SK-N-SH (cell line): ENCODE results near the gene ICE1. TPM values are rescaled to one million over a fixed set of nuclear protein-coding genes. Genes with fewer than 3 reads are reported as not detected.

ENCODE experiments used
- CTCF ChIA-PET: fragments of 300-600, 350-600 bp; formaldehyde crosslinking; extraction: SDS; loops from one replicate; lab custom pipeline; 2021; lab: Yijun Ruan, JAX
- POLR2A ChIA-PET: fragments of 350-600 bp; sonication (Branson Sonifier 250); formaldehyde crosslinking; extraction: SDS; loops from one replicate; lab custom pipeline; 2020; ENCODE audit warnings: antibody characterized with exemption, inconsistent platforms; lab: Yijun Ruan, JAX
- DNase-seq: peaks from one replicate; pipeline ENCODE4 v3.0.0; 2012
- H2AFZ ChIP-seq: fragments of 200-600 bp; sonication (generic); 2 replicates; pipeline ENCODE4 v1.8.1; 2016; ENCODE audit warnings: antibody characterized with exemption, mild to moderate bottlenecking, low read depth
- H3F3A ChIP-seq: fragments of 200-600 bp; sonication (generic); replicated peaks from 2 replicates; pipeline ENCODE3; 2016; ENCODE audit warnings: antibody characterized with exemption, mild to moderate bottlenecking; ENCODE audit not compliant: insufficient read depth
- H3K27ac ChIP-seq, 2 experiments: fragments of 200-500 bp in 1 of 2; fragments of 200-600 bp in 1 of 2; sonication (Bioruptor generic) in 1 of 2; sonication (generic), shearing (Covaris generic) in 1 of 2; 2 replicates each; pipeline versions ENCODE4 v1.5.1 to v1.6.1; 2014 to 2016; ENCODE audit warnings: low read depth in 2 of 2, inconsistent platforms in 1 of 2, low read length in 1 of 2, mild to moderate bottlenecking in 1 of 2, mixed read lengths in 1 of 2
- H3K27me3 ChIP-seq: fragments of 200-600 bp; sonication (generic), shearing (Covaris generic); 2 replicates; pipeline ENCODE4 v1.6.1; 2016; ENCODE audit warnings: mixed run types; ENCODE audit not compliant: insufficient read depth
- H3K36me3 ChIP-seq, 2 experiments: fragments of 200-500 bp in 1 of 2; fragments of 200-600 bp in 1 of 2; sonication (Bioruptor generic) in 1 of 2; sonication (generic) in 1 of 2; replicated peaks in 1 of 2; 2 replicates each; pipeline versions ENCODE3 to v1.5.1; 2014 to 2016; ENCODE audit warnings: low read length in 1 of 2, mild to moderate bottlenecking in 1 of 2; ENCODE audit not compliant: insufficient read depth in 2 of 2, control insufficient read depth in 1 of 2
- H3K4me1 ChIP-seq, 2 experiments: fragments of 200-500 bp in 1 of 2; fragments of 200-600 bp in 1 of 2; sonication (Bioruptor generic) in 1 of 2; sonication (generic), shearing (Covaris generic) in 1 of 2; 2 replicates each; pipeline versions ENCODE4 v1.5.1 to v1.6.1; 2014 to 2016; ENCODE audit warnings: low read depth in 1 of 2, low read length in 1 of 2, mixed run types in 1 of 2; ENCODE audit not compliant: insufficient read depth in 2 of 2, control insufficient read depth in 1 of 2
- H3K4me2 ChIP-seq: fragments of 200-600 bp; sonication (generic), shearing (Covaris generic); 2 replicates; pipeline ENCODE4 v1.6.1; 2017; ENCODE audit warnings: mixed run types
- H3K4me3 ChIP-seq, 2 experiments: fragments of 200-500 bp in 1 of 2; fragments of 200-600 bp in 1 of 2; sonication (Bioruptor generic) in 1 of 2; sonication (generic), shearing (Covaris generic) in 1 of 2; 2 replicates each; pipeline versions ENCODE4 v1.5.1 to v1.8.1; 2014 to 2016; ENCODE audit warnings: low read depth in 2 of 2, inconsistent platforms in 1 of 2, low read length in 1 of 2, mild to moderate bottlenecking in 1 of 2, mixed read lengths in 1 of 2, moderate library complexity in 1 of 2
- H3K79me2 ChIP-seq: fragments of 200-600 bp; sonication (generic); 2 replicates; pipeline ENCODE4 v1.8.1; 2017; ENCODE audit warnings: mild to moderate bottlenecking; ENCODE audit not compliant: insufficient read depth
- H3K9ac ChIP-seq: fragments of 200-600 bp; sonication (generic); 2 replicates; pipeline ENCODE4 v1.6.1; 2017; ENCODE audit warnings: mixed run types
- H3K9me2 ChIP-seq: fragments of 200-600 bp; sonication (generic); 2 replicates; pipeline ENCODE4 v1.6.1; 2017; ENCODE audit warnings: mixed run types
- H3K9me3 ChIP-seq: fragments of 200-600 bp; sonication (generic); 2 replicates; pipeline ENCODE4 v1.6.1; 2017; ENCODE audit warnings: mixed run types, mild to moderate bottlenecking, moderate library complexity
- H4K20me1 ChIP-seq: fragments of 200-600 bp; sonication (generic); 2 replicates; pipeline ENCODE4 v1.6.1; 2017; ENCODE audit warnings: mild to moderate bottlenecking, mixed run types; ENCODE audit not compliant: insufficient read depth
- CHD2 ChIP-seq: fragments of 150-350 bp; IDR thresholded peaks from 2 replicates; pipeline ENCODE4 v1.6.1; 2018; ENCODE audit warnings: low read length; ENCODE audit not compliant: partially characterized antibody
- EP300 ChIP-seq, 2 experiments: IDR thresholded peaks; 2 replicates each; pipeline versions ENCODE4 v1.4.0 to v1.6.1; 2012; ENCODE audit warnings: borderline replicate concordance in 1 of 2, low read depth in 1 of 2, low read length in 1 of 2
- EZH2phosphoT487 ChIP-seq: fragments of 200-600 bp; sonication (generic); IDR thresholded peaks from 2 replicates; pipeline ENCODE4 v1.6.1; 2017; ENCODE audit warnings: low read depth, mixed run types, mild to moderate bottlenecking, antibody characterized with exemption, moderate library complexity, borderline replicate concordance
- FOXJ3 ChIP-seq: sonication (generic); formaldehyde crosslinking; IDR thresholded peaks from 2 replicates; pipeline ENCODE4 v1.5.1; 2020; ENCODE audit warnings: mild to moderate bottlenecking, missing genetic modification reagents
- JUND ChIP-seq: IDR thresholded peaks from 2 replicates; pipeline ENCODE4 v1.4.0; 2012
- MXI1 ChIP-seq: IDR thresholded peaks from 2 replicates; pipeline ENCODE4 v1.6.1; 2012; ENCODE audit warnings: mild to moderate bottlenecking, low read depth, low read length, improper control_type of control experiment
- NFIC ChIP-seq: IDR thresholded peaks from 2 replicates; pipeline ENCODE4 v1.4.0; 2012; ENCODE audit warnings: borderline replicate concordance
- RFX5 ChIP-seq: IDR thresholded peaks from 2 replicates; pipeline ENCODE4 v1.6.1; 2012; ENCODE audit warnings: mild to moderate bottlenecking, improper control_type of control experiment, low read length
- RXRA ChIP-seq: IDR thresholded peaks from 2 replicates; pipeline ENCODE4 v1.4.0; 2012; ENCODE audit warnings: low read depth, mild to moderate bottlenecking, borderline replicate concordance
- SIN3A ChIP-seq: IDR thresholded peaks from 2 replicates; pipeline ENCODE4 v1.6.1; 2012; ENCODE audit warnings: low read depth, mild to moderate bottlenecking, low read length, moderate library complexity, borderline replicate concordance
- SMC3 ChIP-seq: IDR thresholded peaks from 2 replicates; pipeline ENCODE4 v1.6.1; 2012; ENCODE audit warnings: low read depth, low read length, improper control_type of control experiment
- TAF1 ChIP-seq: IDR thresholded peaks from 2 replicates; pipeline ENCODE4 v1.6.1; 2012; ENCODE audit warnings: low read depth, mild to moderate bottlenecking, low read length, moderate library complexity, borderline replicate concordance
- TCF12 ChIP-seq: IDR thresholded peaks from 2 replicates; pipeline ENCODE4 v1.4.0; 2012
- YY1 ChIP-seq: IDR thresholded peaks from 2 replicates; pipeline ENCODE4 v1.4.0; 2012; ENCODE audit warnings: low read depth, mild to moderate bottlenecking
- WGBS: methylation state at CpG from one replicate; pipeline ENCODE4 v1.1.6; 2017; ENCODE audit warnings: low lambda C conversion rate; 5-methylcytosine and 5-hydroxymethylcytosine counted together
- polyA plus RNA-seq, 3 experiments: library from polyadenylated mRNA; depleted of rRNA; stranded (reverse); fragments of >200 nt; gene quantifications; 2 replicates each; pipeline ENCODE4 v1.2.3, GENCODE V29; 2012
- TF ChIP-seq, protein P1 (sequence below): IDR thresholded peaks from 2 replicates; pipeline ENCODE4 v1.4.0; 2012; ENCODE audit warnings: low read depth
- TF ChIP-seq, protein P2 (sequence below): IDR thresholded peaks from 2 replicates; pipeline ENCODE4 v1.4.0; 2012; ENCODE audit warnings: low read depth, borderline replicate concordance

Gene ICE1
- polyA plus RNA-seq, 1 of the 3 experiments (the other 2 are of a cell fraction), result 9.4 TPM

DNA sequence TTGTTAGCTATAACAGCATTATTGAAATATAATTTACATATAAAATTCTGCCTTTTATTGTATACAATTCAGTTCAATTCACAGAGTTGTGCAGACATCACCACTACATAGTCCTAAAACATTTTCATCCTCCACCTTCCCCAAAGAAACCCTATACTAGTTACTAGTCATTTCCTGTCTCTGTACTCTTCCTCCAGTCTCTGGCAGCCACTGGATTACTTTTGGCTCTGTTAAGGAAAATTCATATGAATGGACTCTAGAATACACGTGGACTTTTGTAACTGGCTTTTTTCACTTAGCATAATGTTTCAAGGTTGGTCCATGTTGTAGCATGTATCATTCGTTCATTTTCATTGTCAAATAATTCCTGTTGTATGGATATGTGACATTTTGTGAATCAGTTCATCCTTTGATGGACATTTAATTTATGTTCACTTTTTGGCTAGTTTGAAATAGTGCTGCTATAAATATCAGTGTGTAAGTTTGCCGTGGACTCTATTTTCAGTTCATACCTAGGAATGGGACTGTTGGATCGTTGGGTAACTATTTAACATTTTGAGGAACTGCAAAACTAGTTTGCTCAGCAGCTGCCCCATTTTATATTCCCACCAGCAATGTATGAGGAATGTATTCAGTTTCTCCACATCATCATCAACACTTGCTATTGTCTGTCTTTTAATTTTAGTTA lies 9.7 kb downstream of the ICE1 start:
- TF ChIP-seq EP300 (IDR thresholded peaks at IDR 0.05; ENCODE audit: borderline replicate concordance in 1 of 2, low read depth in 1 of 2, low read length in 1 of 2) (peak in 1 of 2 experiments; percentile 28; a peak in 1 of 4 replicates), TCF12 (no peak), JUND (no peak), MXI1 (no peak), FOXJ3 (no peak), SMC3 (no peak)
- TF ChIP-seq, protein P1, sequence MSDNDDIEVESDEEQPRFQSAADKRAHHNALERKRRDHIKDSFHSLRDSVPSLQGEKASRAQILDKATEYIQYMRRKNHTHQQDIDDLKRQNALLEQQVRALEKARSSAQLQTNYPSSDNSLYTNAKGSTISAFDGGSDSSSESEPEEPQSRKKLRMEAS, result peak; percentile 73
- TF ChIP-seq, protein P2, sequence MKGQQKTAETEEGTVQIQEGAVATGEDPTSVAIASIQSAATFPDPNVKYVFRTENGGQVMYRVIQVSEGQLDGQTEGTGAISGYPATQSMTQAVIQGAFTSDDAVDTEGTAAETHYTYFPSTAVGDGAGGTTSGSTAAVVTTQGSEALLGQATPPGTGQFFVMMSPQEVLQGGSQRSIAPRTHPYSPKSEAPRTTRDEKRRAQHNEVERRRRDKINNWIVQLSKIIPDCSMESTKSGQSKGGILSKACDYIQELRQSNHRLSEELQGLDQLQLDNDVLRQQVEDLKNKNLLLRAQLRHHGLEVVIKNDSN, result no peak
- Histone ChIP-seq H3K4me1 (peaks cover 8 to 18% of the 10 kb centered on the region in 2 experiments; a peak in 3 of 4 replicates), H3K9ac (no peak overlapping the region), H3K36me3 (peaks cover 10 to 15% of the 10 kb centered on the region in 2 experiments), H3K79me2 (peaks cover 99% of the 10 kb centered on the region), H3K9me3 (no peaks in the 10 kb centered on the region), H3K4me3 (no peak overlapping the region), H3K27ac (peak overlapping the region in 1 of 2 experiments; percentile 47; a peak in 2 of 4 replicates), H3K9me2 (no peaks in the 10 kb centered on the region), H3K4me2 (peak overlapping the region; percentile 22; the same call in 1 of the 2 replicates), H2AFZ (no peak overlapping the region), H3K27me3 (no peaks in the 10 kb centered on the region), H4K20me1 (peaks cover 79% of the 10 kb centered on the region), H3F3A (peaks cover 13% of the 10 kb centered on the region)
- ChIA-PET POLR2A (no interaction called here), CTCF (interaction anchor here (0.8 to 2.2 kb wide), 2 partner anchors 13 to 291 kb away, joined by 3 to 7 read pairs; no protein-coding TSS in a partner anchor)
- WGBS, result 65% methylated on average over 4 of the region's 4 CpGs
- no peak for DNase-seq

DNA sequence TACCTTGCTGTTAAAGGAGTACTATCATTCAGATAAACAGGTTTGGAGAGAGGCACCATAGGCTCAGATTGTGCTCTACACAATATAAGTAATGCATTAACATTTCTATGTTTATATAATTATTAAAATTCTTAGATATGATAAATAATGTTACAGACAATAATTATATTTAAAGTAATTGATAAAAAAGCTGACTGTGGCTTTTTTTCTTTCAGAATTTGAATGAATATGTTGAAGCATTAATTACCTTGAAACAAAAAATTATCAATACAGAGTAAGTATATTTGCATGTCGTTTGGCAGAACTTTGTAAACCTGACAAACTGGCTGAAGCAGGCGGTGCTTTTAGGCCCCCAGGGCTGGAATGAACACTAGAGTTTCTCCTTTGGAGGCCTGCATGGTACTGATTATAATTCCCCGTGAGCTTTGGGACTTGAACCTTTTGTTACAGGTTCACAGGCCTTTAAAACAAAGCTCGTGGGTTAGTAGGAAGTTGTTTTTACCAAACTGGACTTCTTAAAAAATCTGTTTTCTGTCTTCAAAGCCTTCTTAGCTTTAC lies 13.8 kb downstream of the ICE1 start:
- TF ChIP-seq EZH2phosphoT487 (no peak), CHD2 (no peak), SIN3A (no peak), RFX5 (no peak), RXRA (no peak), NFIC (no peak), TAF1 (no peak), YY1 (no peak)
- Histone ChIP-seq H4K20me1 (peaks cover 41% of the 10 kb centered on the region), H2AFZ (no peak overlapping the region), H3F3A (peaks cover 12% of the 10 kb centered on the region), H3K36me3 (peaks cover 37 to 42% of the 10 kb centered on the region in 2 experiments), H3K27ac (no peak overlapping the region), H3K4me2 (no peak overlapping the region), H3K9me3 (no peaks in the 10 kb centered on the region), H3K27me3 (no peaks in the 10 kb centered on the region), H3K9me2 (no peaks in the 10 kb centered on the region), H3K79me2 (peaks cover 85% of the 10 kb centered on the region), H3K9ac (no peak overlapping the region), H3K4me1 (peaks cover 8 to 11% of the 10 kb centered on the region in 2 experiments; a peak in 3 of 4 replicates), H3K4me3 (no peak overlapping the region)
- DNase-seq, result no peak
- CTCF ChIA-PET, result interaction anchor here (1.5 to 2.1 kb wide), 2 partner anchors 14 to 18 kb away, joined by 4 to 6 read pairs; partner anchors contain the start of gene ICE1
- POLR2A ChIA-PET, result no interaction called here
- WGBS, result 95% methylated on average over 4 of the region's 4 CpGs
